Measurements from ENCODE around the gene PDZRN4. TPM values are rescaled to one million over a fixed set of nuclear protein-coding genes. Genes with fewer than 3 reads are reported as not detected.

PDZRN4 gene
- polyA plus RNA-seq, 2 of the 4 experiments (the other 2 are of a cell fraction): 0.03 TPM

- POLR2A ChIA-PET: no interaction called here
- TF ChIP-seq HOXA7 (CRISPR knock-in tag; IDR thresholded peaks at IDR 0.05) (no peak), EHMT2 (IDR thresholded peaks at IDR 0.05; ENCODE audit: low read depth) (no peak)
- ATAC-seq: no peak
- Histone ChIP-seq H3K4me3 (no peak overlapping the region), H3K4me2 (no peak overlapping the region), H3K9me3 (no peaks in the 10 kb centered on the region), H3K4me1 (no peaks in the 10 kb centered on the region), H3K27ac (no peak overlapping the region)
- FAIRE-seq: no peak
- CTCF ChIA-PET: no interaction called here
- WGBS (ENCODE audit: missing lambda C conversion rate): 35% methylated on average over 6 of the region's 6 CpGs
- no peak for DNase-seq (ENCODE audit: low read depth in 1 of 2, low spot score in 1 of 2)
Measured at GRCh38 chr12:41504976-41505375, 316.9 kb downstream of the PDZRN4 start.

- WGBS (ENCODE audit: missing lambda C conversion rate): 23% methylated on average over 3 of the region's 3 CpGs
- DNase-seq (ENCODE audit: low read depth in 1 of 2, low spot score in 1 of 2) (no peak), ATAC-seq (no peak), FAIRE-seq (no peak)
- ChIA-PET CTCF (no interaction called here), POLR2A (no interaction called here)
- TF ChIP-seq MAFK (IDR thresholded peaks at IDR 0.05; ENCODE audit: partially characterized antibody) (no peak), HMGXB4 (CRISPR knock-in tag; IDR thresholded peaks at IDR 0.05; ENCODE audit: borderline replicate concordance) (no peak), JUNB (IDR thresholded peaks at IDR 0.05) (no peak), HOXB5 (CRISPR knock-in tag; IDR thresholded peaks at IDR 0.05) (no peak), HDAC2 (IDR thresholded peaks at IDR 0.05) (no peak), ZNF302 (CRISPR knock-in tag; IDR thresholded peaks at IDR 0.05) (no peak), HOXA7 (CRISPR knock-in tag; IDR thresholded peaks at IDR 0.05) (no peak), MAX (IDR thresholded peaks at IDR 0.05) (no peak), ZSCAN20 (CRISPR knock-in tag; IDR thresholded peaks at IDR 0.05) (no peak), SMC3 (IDR thresholded peaks at IDR 0.05) (no peak), TP53 (CRISPR knock-in tag; IDR thresholded peaks at IDR 0.05) (no peak), MYC (IDR thresholded peaks at IDR 0.05; ENCODE audit: borderline replicate concordance, low read length) (no peak), NPAS2 (CRISPR knock-in tag; IDR thresholded peaks at IDR 0.05; ENCODE audit: borderline replicate concordance) (no peak), MAZ (IDR thresholded peaks at IDR 0.05; ENCODE audit: borderline replicate concordance, low read depth, low read length) (no peak), BHLHE40 (IDR thresholded peaks at IDR 0.05; ENCODE audit: low read depth, low read length) (no peak)
- H3K4me2 ChIP-seq: no peak overlapping the region
- H3K27ac ChIP-seq: no peak overlapping the region
- no peak overlapping the region for H3K4me3 ChIP-seq
- no peaks in the 10 kb centered on the region for H3K4me1 ChIP-seq
- H3K9me3 ChIP-seq: no peaks in the 10 kb centered on the region
Measured at GRCh38 chr12:41507286-41507685, 319.2 kb downstream of the PDZRN4 start.

- Histone ChIP-seq H3K4me1 (no peaks in the 10 kb centered on the region), H3K9me3 (no peaks in the 10 kb centered on the region), H3K4me3 (no peak overlapping the region), H3K4me2 (no peak overlapping the region), H3K27ac (no peak overlapping the region)
- FAIRE-seq (no peak), ATAC-seq (no peak), DNase-seq (ENCODE audit: low read depth in 1 of 2, low spot score in 1 of 2) (no peak)
- TF ChIP-seq ESRRA (IDR thresholded peaks at IDR 0.05; ENCODE audit: borderline replicate concordance, low read length) (no peak), REST (IDR thresholded peaks at IDR 0.05) (no peak)
- ChIA-PET POLR2A (no interaction called here), CTCF (no interaction called here)
- 25% methylated on average over 4 of the region's 4 CpGs for WGBS (ENCODE audit: missing lambda C conversion rate)
Measured at GRCh38 chr12:41509271-41510055, 321.3 kb downstream of the PDZRN4 start.
